GM21786 (cell line): Measurements from ENCODE around the gene MTR.

Source experiments
- ATAC-seq: cut with Tn5 transposase; IDR thresholded peaks from one replicate; pipeline ENCODE4 v1.9.1; 2021; ENCODE audit not compliant: unreplicated experiment

MTR gene

DNA sequence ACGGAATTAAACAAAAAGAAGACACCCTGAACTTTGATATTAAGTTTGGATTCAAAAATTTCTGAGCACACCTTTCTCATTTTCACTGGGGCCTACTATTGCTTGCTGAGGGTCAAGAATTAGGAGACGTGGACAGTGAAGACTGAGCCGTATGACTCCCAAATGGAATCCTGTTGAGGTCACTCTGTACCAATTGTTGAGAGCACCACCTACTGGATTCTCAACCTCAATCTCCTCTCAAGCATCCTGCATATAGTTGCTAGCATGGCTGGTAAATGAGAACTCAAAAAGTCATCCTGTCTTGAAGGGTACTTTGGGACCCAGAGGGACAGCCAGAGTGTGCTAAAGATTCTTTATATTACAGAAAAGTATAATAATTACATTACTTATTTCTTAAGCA, 20.2 kb upstream of the MTR start:
- ATAC-seq = no peak

DNA sequence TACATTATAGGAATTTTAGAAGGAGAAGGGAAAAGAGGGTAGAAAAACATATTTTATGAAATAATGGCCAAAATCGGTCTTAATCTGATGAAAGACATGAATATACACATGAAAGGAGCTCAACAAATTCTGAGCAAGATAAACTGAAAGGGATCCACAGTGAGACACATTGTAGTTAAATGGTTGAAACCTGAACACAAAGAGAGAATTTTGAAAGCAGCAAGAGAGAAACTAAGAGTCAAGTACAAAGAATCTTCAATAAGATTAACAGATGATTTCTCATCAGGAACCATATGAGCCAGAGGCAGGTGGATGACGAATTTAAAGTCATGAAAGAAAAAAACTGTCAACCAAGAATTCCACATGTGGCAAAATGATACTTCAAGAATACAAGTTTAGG, 15.8 kb upstream of the MTR start:
- ATAC-seq = no peak

DNA sequence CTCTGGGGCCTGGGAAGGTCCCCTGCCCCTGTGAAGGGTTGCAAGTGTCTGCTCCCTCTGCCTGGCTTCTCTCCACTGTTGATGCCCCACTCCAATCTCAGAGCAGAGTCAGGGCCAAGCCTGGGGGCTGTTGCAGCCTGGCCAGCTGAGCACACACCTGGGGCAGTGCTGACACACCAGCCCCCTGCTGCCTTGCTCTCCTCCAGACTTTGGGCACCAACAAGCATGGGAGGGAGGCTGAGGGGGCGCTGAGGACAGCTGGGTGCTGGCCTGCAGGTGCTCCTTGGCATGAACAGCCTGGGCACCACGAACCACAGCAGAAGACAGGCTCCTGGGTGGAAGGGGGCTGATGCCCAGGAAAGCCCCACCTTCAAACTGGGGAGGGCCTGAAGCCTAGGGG, 9.6 kb upstream of the MTR start:
- ATAC-seq = no peak

DNA sequence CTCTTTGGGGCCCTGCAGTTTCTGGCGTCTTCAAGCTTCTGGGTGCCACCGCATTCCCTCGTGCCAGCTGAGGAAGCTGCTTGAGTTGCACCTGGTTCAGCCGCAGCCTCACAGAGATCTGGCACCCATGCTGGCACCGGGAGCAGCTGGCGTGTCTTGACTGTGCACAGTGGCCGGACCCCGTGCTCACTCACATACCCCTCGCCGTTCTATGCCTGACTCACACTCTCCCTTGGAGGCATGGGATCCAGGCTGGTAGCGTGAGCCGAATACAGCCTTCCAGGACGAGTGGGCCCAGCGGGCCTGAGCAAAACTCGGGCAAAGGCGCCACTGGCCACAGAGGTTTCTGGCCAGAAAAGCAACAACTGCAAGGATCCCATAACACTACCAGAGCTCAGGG, 8.6 kb upstream of the MTR start:
- ATAC-seq = no peak

DNA sequence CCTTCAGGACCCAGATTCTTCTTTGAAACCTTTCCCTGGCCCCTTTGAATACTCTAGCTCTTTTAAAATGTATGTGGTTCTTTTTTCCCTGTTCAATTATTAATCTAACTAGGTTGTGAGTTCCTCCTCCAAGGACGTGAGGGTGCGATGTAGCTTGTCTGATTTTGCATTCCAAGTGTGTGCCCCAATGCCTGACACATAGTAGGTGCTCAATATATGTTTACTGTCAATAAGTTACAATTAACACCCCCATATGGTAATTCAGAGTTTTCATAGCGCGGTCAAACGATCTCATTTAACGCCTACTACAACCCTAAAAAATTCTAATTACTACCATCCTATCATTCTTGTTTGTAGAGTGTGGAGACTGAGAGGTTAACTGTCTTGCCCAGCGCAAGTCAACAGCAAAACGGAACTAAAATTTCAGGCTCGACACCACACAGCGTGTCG, 482 bp upstream of the MTR start:
- no peak for ATAC-seq

DNA sequence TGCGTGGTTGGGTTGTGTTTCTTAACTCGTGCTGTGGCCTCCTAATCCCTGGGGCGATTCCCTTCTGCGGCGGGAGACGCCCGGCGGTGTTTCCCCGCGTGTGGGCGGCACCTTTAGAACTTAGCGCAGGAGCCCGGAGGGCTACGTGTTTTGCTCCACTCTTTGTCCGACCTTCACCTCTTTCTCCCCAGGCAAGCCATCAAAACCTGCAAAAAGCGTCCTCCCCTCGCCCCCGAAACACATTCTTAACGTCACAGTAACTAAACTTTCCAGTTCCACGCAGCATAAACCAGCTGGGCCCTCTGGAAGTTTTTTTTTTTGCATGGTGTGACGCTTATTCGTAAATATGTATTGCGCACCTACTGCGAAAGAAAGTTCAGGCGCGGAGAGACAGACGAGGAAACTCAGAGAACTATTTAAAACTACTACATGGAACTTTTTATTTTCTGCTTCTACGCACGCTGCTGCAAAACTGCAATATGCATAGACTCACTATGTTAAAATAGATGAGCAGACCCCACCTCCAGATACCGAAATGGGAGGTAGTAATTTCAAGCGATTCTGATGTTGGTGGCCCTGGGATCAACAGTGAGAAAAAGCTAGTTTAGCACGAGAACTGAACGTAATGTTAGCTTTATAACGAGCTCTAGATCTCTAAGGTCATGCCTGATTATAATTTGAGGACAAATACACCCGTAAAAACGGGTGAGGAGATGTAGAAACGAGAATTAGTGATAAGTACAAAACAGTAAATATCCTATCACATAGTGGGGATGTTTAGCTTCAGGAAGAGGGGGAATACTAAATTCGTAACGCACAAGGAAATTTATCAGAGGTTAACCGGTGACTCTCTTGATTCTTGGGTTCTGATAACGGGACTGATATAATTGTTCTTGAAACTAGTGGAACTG, 920 bp downstream of the MTR start:
- ATAC-seq = peak; percentile 27

DNA sequence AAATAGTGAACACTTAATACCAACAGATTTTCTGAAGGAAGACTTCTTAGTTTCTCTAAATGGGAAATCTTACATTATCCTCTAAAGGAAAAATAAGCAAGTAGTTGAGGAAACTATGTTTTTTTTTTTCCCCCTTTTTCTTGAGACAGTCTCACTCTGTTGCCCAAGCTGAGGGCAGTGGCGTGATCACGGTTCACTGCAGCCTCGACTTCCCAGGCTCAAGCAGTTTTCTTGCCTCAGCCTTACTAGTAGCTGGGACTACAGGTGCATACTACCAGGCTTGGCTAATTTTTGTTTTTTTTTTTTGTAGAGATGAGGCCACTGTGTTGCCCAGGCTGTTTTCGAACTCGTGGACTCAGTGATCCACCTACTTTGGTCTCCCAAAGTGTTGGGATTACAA, 3.9 kb downstream of the MTR start:
- ATAC-seq = no peak

DNA sequence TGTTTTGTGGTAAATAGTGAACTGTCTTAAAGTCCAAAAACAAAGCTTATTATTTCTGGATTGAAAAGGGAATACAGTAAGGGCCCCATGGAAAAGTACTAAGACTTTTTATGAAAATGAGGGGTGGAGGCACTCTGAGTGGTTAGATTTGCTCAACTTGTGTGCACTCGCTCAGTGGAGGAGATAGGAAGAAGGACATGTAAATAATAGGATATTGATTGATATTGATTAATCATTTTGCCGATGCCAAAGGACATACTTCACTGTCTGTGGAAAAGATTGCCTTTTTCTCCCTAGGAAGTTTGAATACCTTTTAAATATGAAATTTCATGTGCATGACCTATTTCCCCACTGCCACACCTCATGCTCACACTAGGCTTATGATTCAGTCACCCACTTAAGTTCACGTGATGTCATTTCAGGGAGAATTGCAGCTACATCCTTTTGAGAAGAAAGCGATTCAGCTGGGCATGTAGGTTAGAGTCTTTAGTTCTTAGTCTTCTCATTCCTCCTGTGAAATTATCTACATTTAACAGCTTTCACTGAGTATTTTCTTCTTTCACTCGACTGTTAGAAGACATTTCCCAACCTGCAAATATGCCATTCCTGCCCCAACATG, 5.0 kb downstream of the MTR start:
- no peak for ATAC-seq

DNA sequence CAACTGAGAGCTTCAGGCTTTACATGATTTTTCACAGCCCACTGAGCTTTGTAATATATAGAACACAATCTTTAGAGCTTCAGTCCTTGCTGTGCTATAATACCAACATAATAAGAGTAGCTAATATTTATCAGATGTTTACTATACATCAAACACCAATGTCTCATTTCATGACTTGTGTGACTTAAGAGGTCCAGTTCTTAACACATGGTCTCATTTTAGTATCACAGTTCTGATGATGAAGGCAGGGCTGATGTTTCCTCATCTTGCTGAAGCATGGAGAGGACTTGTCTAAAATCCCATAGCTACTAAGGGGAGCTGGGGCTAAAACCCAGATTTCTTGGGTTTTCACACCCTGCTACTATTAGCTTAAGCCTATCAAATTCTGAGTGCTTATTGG, 5.5 kb downstream of the MTR start:
- no peak for ATAC-seq

DNA sequence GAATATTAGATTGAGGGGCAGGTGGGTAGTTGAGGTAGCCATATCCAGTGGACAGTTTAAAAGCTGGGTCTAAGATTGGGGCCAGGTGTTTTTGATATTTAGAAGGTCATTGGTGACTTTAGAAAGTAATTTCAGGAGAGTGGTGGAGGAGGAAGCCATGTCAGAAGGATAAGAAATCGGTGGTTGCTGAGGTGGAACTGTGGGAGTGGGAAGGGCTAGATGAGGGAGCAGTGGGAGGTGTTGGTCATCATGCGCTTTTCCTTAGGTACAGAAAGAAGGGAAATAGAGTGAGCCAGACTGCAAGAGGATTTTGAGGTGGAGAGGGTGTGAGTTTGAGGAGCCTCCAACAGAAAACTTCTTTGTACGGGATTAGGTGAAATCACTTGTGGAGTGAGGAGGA, 7.2 kb downstream of the MTR start:
- ATAC-seq = no peak

DNA sequence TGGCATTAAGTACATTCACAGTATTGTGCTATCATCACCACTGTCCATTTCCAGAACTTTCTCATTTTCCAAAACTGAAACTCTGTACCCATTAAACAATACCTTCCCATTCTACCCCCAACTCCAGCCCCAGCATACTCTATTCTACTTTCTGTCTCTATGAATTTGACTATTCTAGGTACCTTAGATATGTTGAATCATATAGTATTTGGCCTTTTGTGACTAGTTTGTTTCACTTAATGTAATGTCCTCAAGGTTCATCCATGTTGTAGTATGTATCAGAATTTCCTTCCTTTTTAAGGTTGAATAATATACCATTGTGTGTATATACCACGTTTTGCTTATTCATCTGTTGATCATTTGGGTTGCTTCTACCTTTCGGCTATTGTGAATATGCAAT, 11.5 kb downstream of the MTR start:
- no peak for ATAC-seq

DNA sequence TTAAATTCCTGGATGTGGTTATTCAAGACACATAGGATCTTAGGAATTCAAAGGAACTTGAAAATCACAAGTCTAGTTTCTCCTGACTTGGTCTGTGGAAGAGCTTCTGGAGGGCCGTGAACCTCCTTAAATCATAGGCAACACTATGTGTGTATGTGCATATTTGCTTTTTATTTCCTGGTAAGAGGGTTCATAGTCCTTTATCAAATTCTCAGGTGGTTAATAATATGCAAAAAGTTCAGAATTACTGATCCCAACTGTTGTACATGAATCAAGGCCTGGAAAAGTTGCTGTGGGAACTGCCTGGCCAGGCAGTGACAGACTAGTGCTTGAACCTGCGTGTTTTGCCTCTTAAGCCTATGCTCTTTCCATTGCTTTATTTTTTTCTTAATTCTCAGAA, 12.9 kb downstream of the MTR start:
- no peak for ATAC-seq

DNA sequence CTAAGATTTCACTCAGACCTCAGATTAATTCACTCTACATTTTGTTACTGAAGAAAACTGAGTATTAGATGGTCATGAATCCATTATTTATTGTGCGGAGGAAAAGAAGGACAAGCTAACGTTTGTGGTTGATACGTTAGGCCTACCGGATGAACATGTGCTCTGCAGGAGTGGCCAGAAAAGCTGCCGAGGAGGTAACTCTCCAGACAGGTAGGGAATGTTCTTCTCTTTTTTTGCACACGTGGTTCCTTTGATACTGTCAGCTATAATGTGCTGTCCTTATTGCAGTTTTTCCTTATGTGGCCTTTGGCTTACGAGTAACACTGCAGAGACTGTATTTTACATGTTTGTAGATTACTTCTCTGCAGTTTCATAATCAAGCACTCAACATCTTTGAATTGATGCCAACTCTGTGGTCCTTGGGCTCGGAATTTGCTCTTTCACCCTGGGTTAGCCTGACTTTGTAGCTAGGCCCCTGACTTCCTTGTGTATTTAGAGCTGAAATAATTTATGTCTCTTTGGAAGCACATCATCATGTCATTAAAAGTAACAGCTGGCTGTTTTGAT, 13.6 kb downstream of the MTR start:
- no peak for ATAC-seq

DNA sequence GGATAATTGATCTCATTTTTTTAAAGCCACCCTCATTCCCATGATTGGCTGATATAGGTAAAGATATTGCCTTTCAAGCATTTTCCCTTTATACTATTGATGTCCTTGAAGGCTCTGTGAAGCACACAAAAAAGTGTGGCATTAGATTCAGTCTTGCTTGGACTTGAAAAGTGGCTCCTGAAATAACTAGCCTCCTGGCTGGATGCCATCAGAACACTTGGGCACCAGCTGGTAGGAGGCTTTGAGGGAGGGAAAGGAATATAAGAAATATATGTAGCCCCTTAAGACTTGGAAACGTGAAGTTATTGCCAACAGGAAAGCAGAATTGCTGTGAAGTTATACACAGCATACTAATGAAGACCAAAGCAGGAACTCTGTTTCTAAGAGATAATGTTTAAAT, 14.1 kb downstream of the MTR start:
- no peak for ATAC-seq

DNA sequence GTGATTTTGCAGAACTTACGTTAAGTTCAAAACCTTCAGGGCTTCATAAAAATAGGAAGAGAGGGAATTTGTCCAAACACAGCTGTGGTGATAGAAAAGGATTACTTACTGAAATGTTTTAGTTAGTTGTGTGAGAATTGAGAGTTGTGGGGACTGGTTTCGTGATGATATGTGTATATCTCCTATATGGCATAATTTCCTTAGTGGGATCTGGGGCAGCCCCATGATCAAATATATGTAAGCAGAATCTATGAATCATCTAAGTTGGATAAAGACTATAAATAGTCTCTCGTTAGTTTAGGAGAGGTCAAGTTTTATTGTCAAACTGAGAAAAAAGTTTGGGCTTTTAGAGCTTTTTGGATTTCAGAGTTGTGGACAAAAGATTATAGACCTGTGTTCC, 14.9 kb downstream of the MTR start:
- no peak for ATAC-seq

DNA sequence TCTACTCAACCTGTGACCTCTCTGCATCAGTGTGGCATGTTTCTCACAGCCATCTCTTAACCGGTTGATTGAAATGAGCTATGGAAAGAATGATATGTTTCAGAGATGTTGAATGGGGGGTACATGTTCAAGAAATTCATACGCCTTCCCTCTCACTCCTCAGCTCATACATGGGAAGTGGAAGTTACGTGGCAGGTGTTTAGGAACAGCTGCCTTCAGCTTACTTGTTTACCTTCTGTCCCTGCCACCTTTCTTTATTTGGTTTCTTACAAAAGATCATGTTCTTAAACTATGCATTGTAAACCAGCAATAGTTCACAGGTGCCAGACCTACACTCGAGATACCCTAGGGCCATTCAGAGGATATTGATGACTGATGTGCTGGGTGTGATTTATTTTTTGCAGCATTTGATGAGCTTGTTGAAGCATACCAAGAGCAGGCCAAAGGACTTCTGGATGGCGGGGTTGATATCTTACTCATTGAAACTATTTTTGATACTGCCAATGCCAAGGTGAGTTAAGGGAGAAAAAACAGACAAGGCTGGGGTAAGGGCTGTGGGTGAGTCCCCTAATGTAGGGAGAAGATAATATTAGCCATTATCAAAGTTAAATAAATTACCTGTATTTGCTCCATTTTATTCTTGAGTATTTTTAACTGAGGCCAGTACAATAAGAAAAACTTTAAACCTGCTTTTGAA, 17.4 kb downstream of the MTR start:
- ATAC-seq = no peak

DNA sequence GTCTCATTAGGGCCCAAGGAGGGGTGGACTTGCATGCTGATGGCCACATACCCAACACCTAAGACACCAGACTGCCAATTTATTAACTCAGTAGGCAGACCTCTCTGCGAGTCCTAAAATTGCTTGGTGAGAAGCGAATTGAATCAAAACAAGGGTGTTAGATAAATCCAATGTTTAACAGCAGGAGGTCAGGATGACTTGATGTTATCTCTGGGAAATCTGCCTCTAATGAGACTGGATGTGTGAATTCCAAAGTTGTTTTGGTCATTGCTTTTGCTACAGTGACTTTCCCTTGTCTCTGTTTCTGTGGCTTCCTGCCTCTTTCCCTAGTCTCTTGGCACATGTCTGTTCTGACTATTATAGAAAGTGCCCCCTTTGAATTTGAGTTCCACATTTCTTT, 20.8 kb downstream of the MTR start:
- ATAC-seq = no peak

DNA sequence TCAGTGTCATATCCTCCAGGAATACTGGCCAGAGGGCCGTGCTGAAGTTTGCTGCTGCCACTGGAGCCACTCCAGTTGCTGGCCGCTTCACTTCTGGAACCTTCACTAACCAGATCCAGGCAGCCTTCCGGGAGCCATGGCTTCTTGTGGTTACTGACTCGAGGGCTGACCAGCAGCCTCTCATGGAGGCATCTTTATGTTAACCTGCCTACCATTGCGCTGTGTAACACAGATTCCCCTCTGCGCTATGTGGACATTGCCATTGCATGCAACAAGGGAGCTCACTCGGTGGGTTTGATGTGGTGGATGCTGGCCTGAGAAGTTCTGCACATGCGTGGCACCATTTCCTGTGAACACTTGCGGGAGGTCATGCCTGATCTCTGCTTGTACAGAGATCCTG, 24.8 kb downstream of the MTR start:
- no peak for ATAC-seq

DNA sequence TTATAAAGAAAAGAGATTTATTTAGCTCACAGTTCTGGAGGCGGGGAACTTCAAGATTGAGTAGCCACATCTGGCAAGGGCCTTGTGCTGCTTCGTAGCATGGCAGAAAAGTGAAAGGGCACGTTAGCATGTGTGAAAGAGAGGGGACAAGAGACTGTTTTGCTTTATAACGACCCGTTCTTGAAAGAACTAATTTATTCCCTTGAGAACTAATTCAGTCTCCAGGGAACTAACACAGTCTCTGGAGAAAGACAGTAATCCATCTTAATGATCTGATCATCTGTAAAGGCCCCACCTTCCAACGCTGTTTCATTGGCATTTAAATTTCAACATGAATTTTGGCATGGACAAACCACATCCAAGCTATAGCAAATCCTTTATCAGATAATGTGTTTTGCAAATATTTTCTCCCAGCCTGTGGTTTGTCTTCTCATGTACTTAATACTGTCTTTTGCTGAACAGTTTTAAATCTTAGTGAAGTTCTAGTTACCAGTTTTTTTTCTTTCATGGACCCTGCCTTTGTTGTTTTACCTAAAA, 26.1 kb downstream of the MTR start:
- ATAC-seq = no peak

DNA sequence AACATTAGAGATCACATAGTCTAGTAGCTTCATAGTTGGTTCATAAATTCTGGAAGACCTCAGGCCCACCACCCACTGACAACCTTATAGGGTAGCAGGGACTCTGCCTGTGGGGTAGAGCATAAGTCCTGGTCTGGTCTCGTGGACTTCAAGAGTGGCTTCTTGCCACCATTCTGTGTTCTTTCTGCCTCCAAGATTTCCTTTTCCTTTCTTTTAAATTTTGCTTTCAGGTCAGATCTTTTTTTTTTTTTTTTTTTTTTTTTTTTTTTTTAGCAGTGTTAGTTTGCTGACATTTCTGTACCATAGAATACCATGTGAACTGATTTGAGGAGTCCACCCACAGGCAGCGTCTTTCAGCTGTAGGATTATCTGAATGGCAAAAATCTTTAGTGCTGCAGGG, 28.5 kb downstream of the MTR start:
- ATAC-seq = no peak

DNA sequence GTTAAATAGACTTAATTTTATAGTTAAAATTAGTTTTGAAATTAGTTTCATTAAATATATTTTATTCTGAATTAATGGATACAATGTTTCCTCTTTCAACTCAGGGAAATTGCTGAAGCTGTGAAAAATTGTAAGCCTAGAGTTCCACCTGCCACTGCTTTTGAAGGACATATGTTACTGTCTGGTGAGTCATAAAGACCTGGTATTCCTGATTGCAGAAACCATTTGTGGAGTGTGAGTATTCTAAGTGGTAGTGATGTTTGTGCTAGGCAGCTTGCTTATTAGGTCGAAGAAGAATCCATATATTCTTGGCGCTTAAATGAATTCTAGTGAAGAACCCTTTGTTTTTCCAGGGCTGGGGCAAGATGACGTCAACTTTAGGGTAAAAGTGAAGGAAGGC, 34.0 kb downstream of the MTR start:
- no peak for ATAC-seq
